Measurements from ENCODE around the gene CARD11.

The CARD11 gene

DNA sequence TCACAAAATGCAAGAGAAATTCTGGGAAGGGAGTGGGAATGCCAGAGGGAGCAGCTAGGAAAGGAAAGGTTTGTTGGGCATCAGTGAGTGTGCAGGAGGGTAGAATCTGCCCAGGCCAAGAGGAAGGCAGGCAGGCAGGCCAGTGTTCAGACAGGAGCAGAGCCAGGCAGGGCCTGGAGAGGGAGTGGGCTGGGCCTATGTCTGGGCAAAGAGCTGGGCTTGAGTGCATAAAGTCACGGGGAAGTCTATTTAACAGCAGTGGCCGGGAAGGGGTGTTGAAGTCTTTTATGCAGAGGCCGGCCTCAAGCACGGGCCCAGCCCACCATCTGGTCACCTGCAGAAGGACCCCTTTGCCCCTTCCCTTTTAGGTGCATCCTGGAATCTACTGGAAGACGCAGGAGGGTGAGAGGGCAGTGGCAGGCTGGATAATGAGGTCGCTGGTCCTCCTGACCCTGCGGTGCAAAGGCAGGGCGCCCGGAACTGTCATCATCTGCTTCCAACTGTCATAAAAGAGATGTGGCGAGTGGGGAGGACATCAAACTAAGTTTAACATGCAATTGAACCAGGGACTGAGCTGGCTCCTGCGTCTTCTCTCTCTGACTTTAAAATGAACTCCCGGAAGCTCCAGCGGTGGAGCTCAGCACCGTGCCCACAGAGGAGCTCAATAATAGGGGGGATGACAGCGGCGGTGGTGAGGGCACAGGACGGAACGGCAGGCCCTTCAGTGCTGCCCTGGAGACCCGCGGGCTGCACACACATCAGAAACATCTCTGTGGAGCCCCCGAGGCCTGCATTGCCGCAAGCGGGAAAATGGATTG is 29.5 kb downstream of the CARD11 start:
- DNase-seq, result no peak

- no peak for DNase-seq
Measured at GRCh38 chr7:3011211-3011852, 32.3 kb downstream of the CARD11 start.

GRCh38 chr7:3010161-3010560 is 33.5 kb downstream of the CARD11 start:
- no peak for DNase-seq

DNA sequence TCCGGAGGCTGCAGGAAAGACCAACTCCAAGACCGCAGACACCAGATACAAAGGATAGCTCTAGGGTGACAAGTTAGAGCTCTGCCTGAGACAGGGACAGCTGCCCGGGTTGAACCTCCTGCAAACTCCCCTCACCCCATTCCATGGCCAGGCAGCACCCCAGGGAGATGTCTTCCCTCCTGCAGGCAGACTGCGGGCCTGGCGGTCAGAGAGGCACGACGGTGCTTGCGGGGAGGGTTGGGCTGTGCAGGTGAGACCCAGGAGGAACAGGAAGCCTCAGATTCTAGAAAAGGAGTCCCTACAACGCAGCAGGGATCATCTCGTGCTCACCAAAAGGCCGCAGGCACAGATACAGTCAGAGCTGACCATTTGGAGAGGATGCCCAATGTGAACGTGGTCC is 34.6 kb downstream of the CARD11 start:
- DNase-seq, result no peak

DNA sequence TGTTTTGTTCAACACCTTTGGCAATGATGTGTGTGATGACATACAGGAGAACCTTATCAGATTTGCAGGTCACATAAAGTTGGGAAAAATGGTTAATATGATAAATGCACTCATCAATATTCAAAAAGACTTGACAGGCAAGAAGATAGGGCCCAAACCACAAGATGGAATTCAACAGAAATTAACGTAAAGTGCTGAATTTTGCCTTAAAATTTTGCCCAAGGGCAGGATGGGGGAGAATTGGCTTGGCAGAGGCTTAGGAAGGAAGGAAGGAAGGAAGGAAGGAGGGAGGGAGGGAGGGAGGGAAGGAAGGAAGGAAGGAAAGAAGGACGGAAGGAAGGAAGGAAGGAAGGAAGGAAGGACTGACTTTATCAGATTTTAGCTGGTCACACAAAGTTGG is 35.3 kb downstream of the CARD11 start:
- no peak for DNase-seq

GRCh38 chr7:3007696-3008095 is 36.0 kb downstream of the CARD11 start:
- no peak for DNase-seq

GRCh38 chr7:3005257-3005656 is 38.4 kb downstream of the CARD11 start:
- no peak for DNase-seq

DNA sequence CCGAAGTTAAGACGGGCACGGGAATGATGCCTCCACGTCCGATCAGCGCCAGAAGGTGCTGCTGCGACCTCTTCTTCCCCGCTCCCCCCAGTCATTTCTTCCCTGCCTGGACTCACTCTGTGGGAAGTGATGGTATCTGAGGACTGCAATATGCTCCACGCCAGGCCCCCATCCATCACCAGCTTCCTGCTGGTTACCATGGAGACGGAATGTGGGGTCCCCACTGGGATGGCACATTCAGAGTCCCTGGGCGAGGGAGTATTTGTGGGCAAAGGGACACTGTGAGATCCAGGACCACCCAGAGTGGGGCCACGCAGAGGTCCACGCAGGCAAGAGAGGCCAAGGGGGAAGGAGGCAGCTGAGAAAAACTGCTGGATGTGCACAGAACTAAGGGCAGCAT is 39.7 kb downstream of the CARD11 start:
- no peak for DNase-seq

DNA sequence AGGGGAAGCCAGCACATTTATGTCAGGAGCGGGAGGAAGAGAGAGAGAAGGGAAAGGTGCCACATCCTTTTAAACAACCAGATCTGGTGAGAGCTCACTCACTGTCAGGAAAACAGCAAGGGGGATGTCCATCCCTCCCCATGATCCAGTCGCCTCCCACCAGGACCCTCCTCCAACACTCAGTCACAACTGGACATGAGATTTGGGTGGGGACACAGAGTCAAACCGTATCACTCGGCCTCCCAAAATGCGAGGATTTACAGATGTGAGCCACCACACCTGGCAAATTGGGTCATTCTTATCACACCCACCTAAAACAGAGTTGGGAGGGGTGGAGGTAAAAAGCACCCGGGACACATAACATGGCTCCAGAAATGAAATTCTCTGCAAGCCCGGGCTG is 41.0 kb downstream of the CARD11 start:
- DNase-seq, result no peak

- DNase-seq, result no peak
Measured at GRCh38 chr7:3000566-3000965, 43.1 kb downstream of the CARD11 start.

DNA sequence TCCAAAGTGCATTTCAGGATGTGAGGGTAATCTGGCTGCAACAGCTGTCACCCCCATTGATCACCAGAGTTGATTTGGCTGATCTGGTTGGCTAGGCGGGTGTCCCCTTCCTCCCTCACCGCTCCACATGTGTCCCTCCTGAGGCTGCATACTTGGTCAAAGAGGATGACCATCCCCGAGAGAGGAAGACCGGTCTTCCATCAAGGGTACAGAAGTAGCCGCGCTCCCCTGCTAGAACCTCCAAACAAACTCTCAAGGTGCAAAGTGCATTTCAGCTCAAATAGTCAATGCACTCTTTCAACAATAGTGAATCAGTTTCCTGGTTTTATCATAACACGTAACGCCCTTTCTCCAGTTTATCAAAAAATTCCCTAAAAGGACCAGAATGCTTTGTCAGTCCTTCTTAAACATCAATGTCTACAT is 44.6 kb downstream of the CARD11 start:
- no peak for DNase-seq

DNA sequence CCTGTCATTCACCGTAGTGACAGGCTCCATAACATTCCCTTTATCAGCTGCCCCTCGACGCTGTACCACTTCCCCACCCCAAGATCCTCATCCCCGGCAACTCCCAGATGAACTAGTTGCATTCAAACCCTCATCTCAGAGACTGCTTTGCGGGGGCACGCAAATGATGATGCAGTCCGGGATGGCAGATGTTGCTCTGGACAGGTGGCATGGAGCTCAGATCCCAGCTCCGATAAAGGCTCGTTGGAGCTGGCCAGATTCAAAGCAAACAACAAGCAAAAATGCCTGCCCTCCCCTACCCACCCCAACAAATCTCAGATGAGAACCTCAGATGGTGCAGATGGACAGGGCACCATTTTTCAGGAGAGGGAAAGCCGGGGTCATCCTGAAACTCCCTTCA is 46.7 kb downstream of the CARD11 start:
- DNase-seq, result no peak

DNA sequence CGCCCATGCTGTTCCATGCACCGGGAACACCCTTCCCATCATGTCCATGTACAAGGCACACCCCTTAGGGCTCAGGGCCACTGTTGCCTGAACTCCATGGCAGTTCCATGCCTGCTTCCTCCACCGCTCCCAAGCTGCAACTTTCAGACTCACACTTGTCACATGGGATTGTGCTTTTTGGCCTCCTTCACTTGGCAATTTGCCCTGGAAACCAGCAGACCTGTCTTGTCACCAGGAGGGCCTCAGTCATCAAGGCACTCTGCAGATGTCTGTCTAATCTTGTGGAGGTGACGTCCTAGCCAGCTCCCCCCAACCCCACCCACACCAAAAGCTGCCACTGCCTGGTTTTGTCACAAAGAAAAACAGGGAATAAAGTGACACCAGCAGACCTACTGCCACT is 47.5 kb downstream of the CARD11 start:
- no peak for DNase-seq

GRCh38 chr7:2993868-2994267 is 49.8 kb downstream of the CARD11 start:
- no peak for DNase-seq

DNA sequence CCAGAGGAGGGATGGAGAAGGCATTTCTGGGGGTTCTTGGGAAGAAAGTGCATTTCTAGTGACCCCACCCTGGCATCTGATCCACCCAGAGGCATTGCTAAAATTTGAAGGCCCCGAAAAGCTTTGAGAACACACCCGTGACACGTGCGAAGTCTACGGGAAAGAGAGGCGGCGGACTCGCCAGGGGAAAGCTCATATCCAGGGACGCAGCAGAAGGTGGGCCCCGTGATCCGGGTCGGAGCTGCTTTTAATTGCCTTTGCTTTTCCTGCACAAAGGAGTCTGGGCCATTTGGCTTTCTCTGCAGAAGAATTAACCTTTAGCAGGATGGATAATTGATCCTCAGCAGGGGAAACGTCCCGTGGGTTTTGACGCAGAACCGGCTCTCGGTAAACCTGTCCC is 50.3 kb downstream of the CARD11 start:
- DNase-seq, result no peak

DNA sequence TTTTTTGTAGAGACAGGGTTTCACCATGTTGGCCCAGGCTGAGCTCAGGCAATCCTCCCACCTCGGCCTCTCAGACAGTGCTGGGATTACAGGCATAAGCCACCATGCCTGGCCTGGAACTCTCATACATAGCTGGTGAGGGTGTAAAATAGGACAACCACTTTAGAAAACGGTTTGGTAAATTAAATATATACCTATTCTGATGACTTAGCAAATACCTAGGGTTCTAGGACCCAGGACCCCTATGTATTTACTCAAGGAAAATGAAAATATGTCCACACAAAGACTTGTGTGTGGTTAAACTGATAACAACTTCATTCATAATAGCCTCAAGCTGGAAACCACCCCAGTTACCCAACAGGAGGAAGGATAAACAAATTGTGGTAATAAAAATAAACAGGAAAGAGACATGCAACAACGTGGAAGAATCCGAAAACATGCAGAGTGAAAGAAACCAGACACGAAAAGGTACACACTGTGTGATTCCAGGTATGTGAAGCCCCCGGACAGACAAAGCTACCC is 52.7 kb downstream of the CARD11 start:
- DNase-seq, result no peak

DNA sequence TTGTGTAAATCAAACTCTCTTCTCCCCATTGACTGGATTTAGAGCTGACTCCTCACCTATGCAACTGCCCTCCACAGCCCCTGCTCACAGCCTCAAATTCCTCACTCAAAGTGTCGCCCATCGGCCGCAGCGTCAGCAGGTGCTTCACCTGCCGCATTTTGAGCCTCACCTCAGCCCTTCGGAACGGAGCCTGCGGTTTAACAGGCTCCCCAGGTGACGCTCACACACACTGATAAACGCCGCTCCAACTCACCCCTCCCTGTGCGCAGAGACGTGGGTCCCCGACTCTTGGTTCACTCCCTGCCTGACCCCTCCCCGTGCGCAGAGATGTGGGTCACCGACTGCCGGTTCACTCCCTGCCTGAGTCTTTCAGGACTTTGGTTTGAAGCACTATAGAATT is 57.1 kb downstream of the CARD11 start:
- no peak for DNase-seq

- DNase-seq, result no peak
Measured at GRCh38 chr7:2985866-2986265, 57.8 kb downstream of the CARD11 start.

DNA sequence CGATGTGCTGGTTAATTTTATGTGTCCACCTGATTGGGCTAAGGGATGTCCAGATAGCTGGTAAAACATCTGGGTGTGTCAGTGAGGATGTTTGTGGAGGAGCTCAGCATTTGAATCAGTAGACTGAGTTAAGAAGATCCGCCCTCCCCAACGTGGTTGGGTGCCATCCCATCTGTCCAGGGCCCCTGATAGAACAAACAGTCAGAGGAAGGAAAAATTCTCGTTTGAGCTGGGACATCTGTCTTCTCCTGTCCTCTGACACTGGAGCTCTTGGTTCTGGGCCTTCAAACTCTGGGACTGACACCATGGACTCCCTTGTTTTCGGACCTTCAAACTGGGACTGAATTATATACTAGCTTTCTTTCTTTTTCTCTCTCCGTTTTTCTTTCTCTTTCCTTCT is 59.6 kb downstream of the CARD11 start:
- DNase-seq, result no peak

DNA sequence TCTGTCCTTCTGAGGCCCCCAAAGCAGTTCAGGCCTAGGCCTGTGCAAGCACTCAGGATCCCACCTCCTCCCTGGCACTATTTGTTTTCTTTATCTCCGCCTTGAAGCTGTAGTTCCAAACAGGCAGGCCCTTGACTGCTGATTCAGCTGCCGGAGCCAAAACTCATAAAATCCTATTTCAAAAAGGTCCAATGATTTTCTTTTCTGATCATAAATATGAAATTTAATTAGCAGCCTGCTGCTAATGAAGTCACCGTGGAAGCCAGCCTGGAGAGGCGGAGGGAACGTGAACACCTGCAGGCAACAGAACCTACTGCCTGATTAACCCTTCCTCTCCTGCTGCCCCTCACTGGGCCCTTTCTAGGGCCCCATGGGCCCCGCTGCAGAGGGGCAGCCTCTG is 60.1 kb downstream of the CARD11 start:
- no peak for DNase-seq

GRCh38 chr7:2982831-2983230 is 60.8 kb downstream of the CARD11 start:
- DNase-seq, result no peak

DNA sequence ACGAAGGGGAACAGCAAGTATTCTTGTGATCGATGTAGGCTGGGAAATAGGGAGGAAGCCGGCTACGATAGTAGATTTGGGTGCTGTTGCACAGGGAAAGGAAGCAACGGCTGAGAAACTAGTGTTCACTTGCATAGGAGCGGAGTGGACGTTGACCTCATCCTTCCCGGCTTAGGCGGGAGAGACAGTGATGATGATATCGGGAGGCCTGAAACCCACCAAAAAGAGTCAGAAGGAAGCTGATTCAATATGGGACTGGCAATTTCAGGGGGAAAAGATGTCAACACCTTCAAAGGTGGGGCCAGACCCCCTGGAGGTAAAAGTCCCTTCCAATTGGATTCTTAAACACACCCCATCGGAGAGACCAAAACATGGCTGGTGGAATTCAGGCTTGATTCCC is 61.3 kb downstream of the CARD11 start:
- DNase-seq, result no peak

GRCh38 chr7:2981103-2981480 is 62.6 kb downstream of the CARD11 start:
- no peak for DNase-seq

DNA sequence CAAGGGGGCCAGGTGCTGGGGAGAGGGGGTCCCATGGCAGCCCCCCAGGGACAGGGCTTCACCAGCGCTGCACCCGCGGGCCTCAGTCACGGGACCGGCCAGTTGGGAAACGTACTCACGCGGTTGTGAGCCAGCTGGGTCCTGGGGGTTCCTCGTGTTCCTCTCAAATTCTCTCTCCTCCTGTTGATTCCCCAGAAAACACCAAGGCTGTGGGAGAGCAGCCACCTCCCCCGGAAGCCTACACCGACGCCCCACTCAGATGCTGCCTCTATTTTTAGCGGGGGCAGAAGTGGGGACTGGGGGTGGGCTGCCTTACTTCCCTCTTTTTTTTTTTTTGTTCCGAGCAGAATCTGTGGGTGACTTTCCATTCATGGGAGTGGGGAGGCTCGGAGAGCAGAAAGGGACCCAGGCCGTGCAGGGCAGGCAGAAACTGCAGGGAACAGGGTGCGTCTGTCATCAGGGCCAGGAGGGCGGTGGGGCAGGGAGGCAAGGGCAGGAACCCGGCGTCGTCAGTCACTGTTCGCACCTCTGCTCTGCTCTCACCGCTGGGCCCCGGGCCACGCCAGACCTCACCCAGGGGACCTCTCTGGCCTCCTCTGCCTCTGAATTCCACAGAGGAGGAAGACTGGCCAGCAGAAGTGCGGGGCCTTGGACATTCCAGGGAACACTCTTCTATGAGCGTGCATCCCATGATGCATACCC is 63.1 kb downstream of the CARD11 start:
- DNase-seq, result no peak

All from NCI-H82 (cell line).